Adipose tissue (tissue), 3 donors: ENCODE data around the gene OPRL1. TPM values are rescaled to one million over a fixed set of nuclear protein-coding genes. Genes with fewer than 3 reads are reported as not detected.

ENCODE experiments used
- H3K27ac ChIP-seq: one replicate; pipeline ENCODE4 v1.5.1; 2013; ENCODE audit warnings: low read depth, low read length
- WGBS, 3 donors: extraction: QIAGEN DNeasy Blood & Tissue Kit; methylation state at CpG; one replicate each; pipeline ENCODE4 v1.1.7; 2013; 5-methylcytosine and 5-hydroxymethylcytosine counted together
- polyA plus RNA-seq, 3 donors: library from polyadenylated mRNA; stranded (reverse); fragments of 200-250 nt; gene quantifications; one replicate each; pipeline ENCODE4 v1.2.3, GENCODE V29; 2013
- donor health status: healthy with polysubstance abuse.
- donor health status: Bipolar disorder and iron deficiency.
- donor health status: healthy.

The OPRL1 gene
- polyA plus RNA-seq, 3 donors: 0.45 to 1.2 (median 1.1) TPM

GRCh38 chr20:64040231-64041039, 39.4 kb upstream of the OPRL1 start:
- 53 to 64% (median 58%) methylated on average over 11 to 12 of the region's 12 CpGs for WGBS, 3 donors
- H3K27ac ChIP-seq: no peak overlapping the region

DNA sequence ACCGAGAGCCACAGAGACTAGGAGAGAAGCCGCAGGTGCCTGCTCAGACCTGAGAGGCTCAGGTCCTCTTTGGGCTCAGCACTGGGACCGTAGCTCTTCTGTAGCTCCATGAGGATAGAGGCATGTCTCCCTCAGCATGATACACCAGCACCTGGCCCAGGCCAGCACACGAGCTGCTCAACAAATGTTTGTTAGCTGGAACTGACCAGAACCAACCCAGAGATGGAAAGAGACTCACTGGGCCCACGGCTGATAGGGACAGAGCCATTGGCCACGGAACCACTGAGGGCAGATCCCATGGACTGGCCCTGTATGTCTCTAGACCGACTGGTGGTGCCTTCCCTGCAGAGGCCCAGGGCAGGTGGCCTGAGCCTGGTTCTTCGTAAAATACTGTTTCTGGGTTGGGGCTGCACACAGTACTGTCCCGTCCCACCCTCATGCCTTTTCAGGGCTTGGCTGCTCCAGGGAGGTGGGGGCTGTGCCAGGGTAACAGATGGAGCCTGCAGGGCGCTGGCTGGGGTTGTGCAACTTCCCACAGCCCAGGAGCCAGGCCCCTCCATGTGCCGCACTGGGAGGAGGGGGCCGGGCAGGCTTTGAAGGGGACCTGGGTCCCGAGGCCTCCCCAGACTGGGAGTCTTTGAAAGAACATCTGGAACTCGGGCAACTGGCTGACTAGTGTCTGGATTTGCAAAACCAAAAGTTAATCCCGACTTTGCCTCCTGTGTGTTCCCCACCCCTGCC, 38.7 kb upstream of the OPRL1 start:
- H3K27ac ChIP-seq: no peak overlapping the region
- WGBS, 3 donors: 32 to 72% (median 45%) methylated on average over 15 of the region's 15 CpGs

DNA sequence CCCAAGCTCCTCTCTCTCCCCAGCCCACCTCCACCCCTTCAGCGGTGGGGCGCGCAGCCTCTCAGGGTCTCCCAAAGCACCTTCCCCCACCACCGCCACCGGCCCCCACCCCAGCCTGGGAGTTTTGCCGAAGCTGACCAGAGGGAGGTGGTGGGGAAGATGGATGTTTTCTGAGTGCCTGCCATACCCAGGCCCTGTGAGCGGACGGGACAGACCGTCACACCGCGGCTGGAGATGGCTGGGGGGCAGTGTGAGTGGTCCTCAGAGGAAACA, 38.2 kb upstream of the OPRL1 start:
- H3K27ac ChIP-seq: no peak overlapping the region
- 7 to 22% (median 10%) methylated on average over 6 to 11 of the region's 11 CpGs for WGBS, 3 donors

DNA sequence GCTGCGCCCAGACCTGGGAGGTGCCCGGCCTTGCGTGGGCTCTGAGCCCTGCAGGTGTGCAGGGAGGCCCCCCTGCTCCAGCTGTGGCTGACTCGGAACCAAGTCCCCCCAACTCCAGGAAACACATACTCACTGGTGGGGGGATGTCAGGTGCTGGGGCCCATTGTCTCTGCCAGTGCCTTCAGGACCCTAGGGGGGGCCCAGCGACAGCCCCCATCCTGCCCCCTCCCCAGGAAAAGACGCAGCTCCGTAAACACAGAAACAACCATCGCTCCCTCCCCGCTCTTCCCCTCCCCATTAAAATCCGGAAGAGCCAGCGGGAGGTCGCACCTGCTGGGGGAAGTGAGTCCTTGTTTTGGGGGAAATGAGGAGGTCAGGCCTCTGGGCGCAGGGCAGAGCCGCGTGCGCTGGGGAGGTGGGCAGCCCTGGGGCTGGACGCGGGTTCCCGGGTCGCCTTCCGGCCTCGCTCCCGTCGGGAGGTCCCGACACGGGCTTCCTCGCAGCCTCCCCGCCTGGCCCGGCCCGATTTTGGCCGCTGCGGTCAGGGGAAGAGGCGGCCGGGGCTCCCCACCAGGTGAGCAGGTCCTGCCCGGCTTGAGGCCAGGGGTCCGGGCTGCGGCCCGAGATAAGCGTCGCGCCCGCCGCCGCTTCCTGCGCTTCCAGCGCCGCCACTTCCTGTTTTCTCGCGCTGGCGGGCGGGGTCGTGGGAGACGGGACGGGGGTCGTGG, 37.7 kb upstream of the OPRL1 start:
- 2 to 4% (median 2%) methylated on average over 53 to 55 of the region's 55 CpGs for WGBS, 3 donors
- H3K27ac ChIP-seq: no peak overlapping the region

- no peak overlapping the region for H3K27ac ChIP-seq
- 77 to 84% (median 80%) methylated on average over 9 of the region's 9 CpGs for WGBS, 3 donors
Measured at GRCh38 chr20:64043768-64044167, 36.1 kb upstream of the OPRL1 start.

DNA sequence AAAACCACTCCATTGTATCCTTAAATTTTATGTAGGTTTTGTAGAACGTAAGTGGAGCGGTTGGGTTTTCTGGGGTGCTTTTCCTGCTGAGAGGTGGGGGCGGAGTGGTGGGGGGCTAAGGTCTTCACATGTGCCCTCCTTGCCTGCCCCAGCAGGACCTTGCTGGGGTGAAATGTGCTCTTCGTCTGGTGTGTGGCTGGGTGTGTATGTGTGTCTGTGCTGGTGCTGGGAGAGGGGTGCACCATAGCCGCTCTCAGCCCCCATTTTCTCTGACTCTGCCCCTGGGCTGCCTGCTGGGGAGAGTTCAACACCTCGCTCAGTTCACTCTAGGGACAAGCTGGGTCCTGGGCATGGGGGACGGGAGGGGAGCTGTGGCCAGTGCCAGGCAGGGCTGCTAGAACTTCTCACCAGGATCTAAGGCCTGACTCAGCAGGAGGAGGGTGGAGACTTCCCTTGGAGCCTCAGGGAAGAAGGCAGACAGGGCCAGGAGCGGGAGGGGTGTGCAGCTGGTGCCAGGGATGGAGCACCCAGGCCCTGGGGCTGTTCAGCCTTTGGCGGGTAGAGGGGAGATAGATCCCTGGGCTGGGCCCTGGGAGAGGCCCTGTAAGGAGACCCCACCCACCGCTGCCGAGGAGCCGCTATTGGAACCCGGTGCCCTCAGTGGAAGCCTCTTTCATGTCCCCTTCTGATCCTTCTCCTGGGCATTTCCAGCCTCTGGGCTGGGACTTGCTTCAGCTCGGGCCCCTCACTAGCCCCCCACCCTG, 35.2 kb upstream of the OPRL1 start:
- no peak overlapping the region for H3K27ac ChIP-seq
- 63 to 67% (median 66%) methylated on average over 13 to 14 of the region's 14 CpGs for WGBS, 3 donors

DNA sequence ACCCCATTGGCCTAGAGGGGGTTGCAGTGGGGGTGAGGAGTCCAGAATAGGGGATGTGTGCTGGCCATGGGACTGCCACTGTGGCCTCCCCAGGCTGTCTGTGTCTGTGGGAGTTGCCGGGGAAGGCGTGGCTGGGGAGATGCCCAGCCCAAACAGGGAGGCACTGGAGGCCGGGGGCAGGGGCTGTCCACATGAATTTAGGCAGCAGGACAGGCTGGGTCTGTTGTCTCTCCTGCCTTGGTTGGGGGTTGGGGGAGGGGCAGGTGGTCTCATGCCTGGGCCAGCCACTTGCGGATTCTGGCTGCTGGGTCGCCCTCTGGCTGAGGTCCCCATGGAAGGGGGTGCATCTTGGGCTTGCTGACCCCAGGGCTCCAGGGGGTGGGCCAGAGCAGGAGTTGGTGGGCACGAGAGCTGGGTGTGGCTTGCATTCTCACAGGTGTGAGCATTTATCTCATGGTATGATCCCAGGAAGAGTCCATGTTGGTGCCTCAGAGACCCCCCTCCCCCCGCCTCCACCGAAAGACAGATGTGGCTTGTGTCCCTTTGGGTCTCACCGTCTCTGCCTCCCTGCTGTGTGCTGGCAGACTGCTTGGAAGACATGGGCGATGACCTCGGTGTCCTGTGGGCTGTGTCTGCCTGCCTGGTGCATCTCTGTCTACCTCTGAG, 34.4 kb upstream of the OPRL1 start:
- no peak overlapping the region for H3K27ac ChIP-seq
- 57 to 66% (median 66%) methylated on average over 11 of the region's 11 CpGs for WGBS, 3 donors

DNA sequence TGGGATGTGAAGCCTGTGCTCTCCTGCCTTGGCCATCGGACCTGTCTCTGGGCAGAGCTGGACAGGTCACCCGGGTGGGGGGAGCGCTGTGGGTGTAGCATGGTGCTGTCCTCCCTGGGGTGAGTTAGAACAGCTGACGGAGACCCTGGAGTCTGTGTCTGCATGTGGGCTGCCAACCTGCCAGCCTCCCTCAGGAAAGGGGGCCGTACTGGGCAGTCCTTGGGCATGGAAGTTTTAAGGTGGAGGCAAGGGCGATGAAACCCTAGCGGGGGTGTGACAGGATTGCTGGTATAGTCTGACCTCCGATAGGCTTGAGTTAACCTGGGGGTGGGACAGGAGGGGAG, 32.9 kb upstream of the OPRL1 start:
- WGBS, 3 donors: 73 to 78% (median 74%) methylated on average over 8 of the region's 8 CpGs
- H3K27ac ChIP-seq: no peak overlapping the region

DNA sequence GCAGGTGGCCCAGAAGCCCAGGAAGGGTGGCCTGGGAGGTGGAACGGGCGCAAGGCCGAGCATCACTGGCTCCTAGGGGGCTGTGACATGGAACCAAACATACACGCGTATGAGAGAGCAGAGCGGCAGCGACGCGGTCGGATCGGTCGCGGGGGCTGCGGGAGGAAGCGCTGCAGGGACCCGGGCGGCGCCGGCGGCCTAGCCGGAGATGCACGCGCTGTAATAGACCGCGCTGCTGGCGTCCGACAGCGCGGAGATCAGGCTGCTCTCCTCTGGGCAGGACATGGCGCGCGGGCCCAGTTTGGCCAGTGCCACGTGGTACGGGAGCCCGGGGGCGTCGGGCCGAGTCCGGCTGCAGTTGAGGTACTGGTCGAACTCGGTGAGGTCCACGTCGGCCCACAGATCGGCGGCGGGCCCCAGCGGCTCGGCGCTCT, 31.9 kb upstream of the OPRL1 start:
- 11 to 33% (median 26%) methylated on average over 46 to 49 of the region's 49 CpGs for WGBS, 3 donors
- H3K27ac ChIP-seq: no peak overlapping the region

DNA sequence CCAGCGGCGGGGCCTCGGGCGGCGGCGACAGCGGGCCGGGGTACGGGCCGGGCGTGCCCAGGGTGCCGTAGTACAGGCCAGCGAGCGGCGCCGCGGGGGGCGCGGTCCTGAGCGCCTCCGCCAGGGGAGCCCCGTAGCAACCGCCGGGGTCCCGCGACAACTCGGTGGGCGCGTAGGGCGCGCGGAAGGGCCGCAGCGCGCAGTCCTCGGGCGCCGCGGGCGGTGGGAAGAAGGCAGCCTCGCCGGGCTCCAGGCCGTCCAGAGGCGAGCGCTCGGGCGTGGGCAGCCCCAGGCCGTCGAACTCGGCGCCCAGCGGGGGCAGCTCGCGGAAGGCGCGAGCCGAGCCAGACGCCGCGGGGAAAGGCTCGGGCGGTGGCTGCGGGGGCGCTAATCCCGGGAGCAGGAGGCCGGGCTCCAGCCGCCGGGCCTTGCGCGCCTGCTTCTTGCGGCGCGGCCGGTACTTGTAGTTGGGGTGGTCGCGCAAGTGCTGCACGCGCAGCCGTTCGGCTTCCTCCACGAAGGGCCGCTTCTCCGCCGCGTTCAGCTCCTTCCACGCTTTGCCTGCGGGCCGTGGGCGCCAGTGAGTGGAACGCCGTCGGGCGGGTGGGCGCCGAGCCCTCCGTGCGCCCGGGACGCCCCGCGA, 31.4 kb upstream of the OPRL1 start:
- WGBS, 3 donors: 3 to 13% (median 8%) methylated on average over 43 to 100 of the region's 101 CpGs
- no peak overlapping the region for H3K27ac ChIP-seq

GRCh38 chr20:64049060-64049877, 30.6 kb upstream of the OPRL1 start, which contains the start of gene SOX18:
Gene SOX18 (minus strand): TSS chr20:64049639. CDS start chr20:64049516, 123 bp downstream.
- WGBS, 3 donors: 0 to 1% (median 0%) methylated on average over 52 to 86 of the region's 111 CpGs
- H3K27ac ChIP-seq: no peak within 1 kb of the TSS

GRCh38 chr20:64049878-64050260, 30.0 kb upstream of the OPRL1 start:
- 15 to 18% (median 17%) methylated on average over 15 to 16 of the region's 16 CpGs for WGBS, 3 donors
- H3K27ac ChIP-seq: no peak overlapping the region

- no peak overlapping the region for H3K27ac ChIP-seq
- WGBS, 3 donors: 58 to 71% (median 60%) methylated on average over 22 to 23 of the region's 23 CpGs
Measured at GRCh38 chr20:64050261-64051032, 29.4 kb upstream of the OPRL1 start.

DNA sequence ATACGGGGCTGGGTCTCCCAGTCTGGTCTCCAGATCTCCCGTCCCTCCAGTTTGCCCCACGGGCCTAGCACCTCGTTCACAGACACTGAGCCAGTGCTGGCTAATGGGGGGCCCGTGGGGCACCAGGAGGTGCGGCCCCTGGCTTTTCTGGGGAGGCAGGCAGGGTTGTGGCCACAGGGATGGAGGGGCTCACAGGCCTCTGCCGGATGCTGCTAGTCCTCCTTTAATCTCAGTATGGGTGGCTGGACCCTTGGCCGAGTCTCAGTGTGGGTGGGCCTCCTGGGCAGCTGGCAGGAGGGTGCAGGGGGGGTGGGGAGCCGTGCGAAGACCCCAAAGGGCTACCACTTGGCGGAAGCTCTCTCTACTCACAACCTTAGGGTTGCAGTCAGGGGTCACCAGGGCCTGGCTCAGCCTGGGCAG, 28.8 kb upstream of the OPRL1 start:
- 61 to 80% (median 66%) methylated on average over 11 of the region's 11 CpGs for WGBS, 3 donors
- no peak overlapping the region for H3K27ac ChIP-seq

DNA sequence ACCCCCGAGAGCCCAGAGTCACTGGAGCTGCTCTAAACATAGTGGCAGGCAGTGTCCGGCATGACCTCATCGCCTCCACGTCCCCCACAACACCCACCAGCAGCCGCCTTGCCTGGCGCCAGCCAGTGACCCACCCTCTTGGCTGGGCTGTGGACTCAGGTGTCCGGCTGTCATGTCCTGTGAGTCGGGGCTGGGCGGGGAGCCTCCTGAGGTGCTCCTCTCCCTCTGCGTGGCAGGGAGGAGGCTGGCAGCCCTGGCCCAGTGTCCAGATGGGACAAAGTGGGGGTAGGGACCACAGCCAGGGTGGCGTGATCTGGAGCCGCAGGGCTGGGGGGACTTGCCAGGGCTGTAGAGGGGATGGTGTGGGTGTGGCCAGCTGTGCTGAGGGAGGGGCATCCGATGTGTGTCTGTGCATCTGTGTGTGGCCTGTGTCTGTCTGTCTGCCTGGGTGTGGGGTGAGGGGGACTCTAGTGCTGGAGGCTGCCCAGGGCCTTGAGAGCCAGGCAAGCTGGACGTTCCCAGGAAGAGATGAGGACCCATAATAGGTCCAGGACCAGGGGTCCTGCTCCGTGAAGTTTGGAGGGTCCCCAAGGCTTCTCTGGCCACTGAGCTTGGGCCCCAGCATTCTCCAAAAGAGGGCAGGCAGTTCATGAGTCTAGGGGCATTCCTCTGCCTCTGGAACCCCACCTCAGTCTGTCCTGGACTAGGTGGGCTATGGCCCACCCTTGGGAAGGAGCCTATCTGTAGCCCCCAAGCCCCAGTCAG, 28.1 kb upstream of the OPRL1 start:
- H3K27ac ChIP-seq: no peak overlapping the region
- 62 to 68% (median 67%) methylated on average over 14 to 15 of the region's 15 CpGs for WGBS, 3 donors
